Prostate gland (tissue), 2 donors: ENCODE measurements around the gene TXNRD3. TPM values are rescaled to one million over a fixed set of nuclear protein-coding genes. Genes with fewer than 3 reads are reported as not detected.

ENCODE experiments used
- DNase-seq: peaks from one replicate; pipeline ENCODE4 v3.0.0-alpha.2; 2019; ENCODE audit warnings: low spot score
- H3K27ac ChIP-seq, 2 donors: fragments of 200-600 bp; sonication (generic); 2 replicates each; pipeline ENCODE4 v1.5.1; 2017 to 2019
- H3K27me3 ChIP-seq: fragments of 200-600 bp; sonication (generic); replicated peaks from 2 replicates; pipeline ENCODE4 v1.5.1; 2019; ENCODE audit not compliant: insufficient read depth
- H3K36me3 ChIP-seq, 2 donors: fragments of 200-600 bp; sonication (generic); 1 replicate in 1 of 2; 2 replicates in 1 of 2; pipeline versions ENCODE4 v1.5.1 to v1.8.1; 2017 to 2019
- H3K4me1 ChIP-seq: fragments of 200-600 bp; sonication (generic); replicated peaks from 2 replicates; pipeline ENCODE4 v1.5.1; 2019
- H3K4me3 ChIP-seq, 2 donors: fragments of 200-600 bp; sonication (generic); 2 replicates each; pipeline ENCODE4 v1.5.1; 2017 to 2019
- H3K9me3 ChIP-seq: fragments of 200-600 bp; sonication (generic); 2 replicates; pipeline ENCODE4 v1.5.1; 2017
- CTCF ChIP-seq, 4 experiments: fragments of 200-600 bp in 2 of 4; fragments of 450-650 bp in 2 of 4; sonication (generic) in 2 of 4; IDR thresholded peaks; 1 replicate in 3 of 4; 2 replicates in 1 of 4; pipeline ENCODE4 v1.5.1; 2016 to 2019; ENCODE audit warnings: antibody characterized with exemption in 4 of 4, mild to moderate bottlenecking in 2 of 4, moderate library complexity in 2 of 4
- POLR2A ChIP-seq: fragments of 450-650 bp; IDR thresholded peaks from one replicate; pipeline ENCODE4 v1.6.1; 2016; ENCODE audit warnings: antibody characterized with exemption, mild to moderate bottlenecking
- POLR2AphosphoS5 ChIP-seq: sonication (generic); formaldehyde crosslinking; IDR thresholded peaks from one replicate; pipeline ENCODE4 v1.6.1; 2017; ENCODE audit warnings: antibody characterized with exemption
- WGBS: methylation state at CpG from one replicate; pipeline ENCODE4 v1.1.5; 2018; 5-methylcytosine and 5-hydroxymethylcytosine counted together
- intact Hi-C: fragments of 100-400 bp; cut with DNase I; formaldehyde crosslinking; loops from one replicate; pipeline ENCODE4 v1.14.2; 2022
- total RNA-seq, 2 donors: library from RNA; depleted of rRNA; stranded (reverse); fragments of >200 nt; gene quantifications; one replicate each; pipeline ENCODE4 v1.1.0, GENCODE V29; 2016

The TXNRD3 gene
- total RNA-seq, 2 donors from 2014 or later = 14.4 to 20.7 TPM

- DNase-seq = no peak
- no peak for TF ChIP-seq CTCF (IDR thresholded peaks at IDR 0.05)
- Histone ChIP-seq H3K36me3 (no peaks in the 10 kb centered on the region), H3K27ac (no peak overlapping the region), H3K4me3 (no peak overlapping the region), H3K4me1 (no peaks in the 10 kb centered on the region), H3K9me3 (no peaks in the 10 kb centered on the region), H3K27me3 (no peaks in the 10 kb centered on the region)
- intact Hi-C loops = no loop called here
- WGBS = 74% methylated on average over 8 of the region's 8 CpGs
These were observed 1.6 kb upstream of the TXNRD3 start for GRCh38 chr3:126656371-126657134.

- H3K4me3 ChIP-seq = no peak overlapping the region
- DNase-seq = no peak
- 94% methylated on average over 11 of the region's 11 CpGs for WGBS
- no peak for TF ChIP-seq CTCF (IDR thresholded peaks at IDR 0.05)
- intact Hi-C loops = no loop called here
- no peaks in the 10 kb centered on the region for H3K9me3 ChIP-seq
- no peaks in the 10 kb centered on the region for H3K4me1 ChIP-seq
- no peaks in the 10 kb centered on the region for H3K36me3 ChIP-seq
- no peak overlapping the region for H3K27ac ChIP-seq
- H3K27me3 ChIP-seq = no peaks in the 10 kb centered on the region
These were observed 963 bp upstream of the TXNRD3 start for GRCh38 chr3:126655887-126656286.

- Histone ChIP-seq H3K4me1 (no peaks in the 10 kb centered on the region), H3K4me3 (no peak overlapping the region), H3K27me3 (no peaks in the 10 kb centered on the region), H3K27ac (no peak overlapping the region), H3K9me3 (no peaks in the 10 kb centered on the region), H3K36me3 (no peaks in the 10 kb centered on the region)
- intact Hi-C loops = no loop called here
- 89% methylated on average over 2 of the region's 2 CpGs for WGBS
- no peak for TF ChIP-seq POLR2A
- no peak for TF ChIP-seq POLR2AphosphoS5
- no peak for TF ChIP-seq CTCF (IDR thresholded peaks at IDR 0.05)
- DNase-seq = no peak
These were observed 5.3 kb downstream of the TXNRD3 start for GRCh38 chr3:126649556-126650092.

- Histone ChIP-seq H3K9me3 (no peaks in the 10 kb centered on the region), H3K4me3 (no peak overlapping the region), H3K36me3 (no peaks in the 10 kb centered on the region), H3K4me1 (no peaks in the 10 kb centered on the region), H3K27ac (no peak overlapping the region), H3K27me3 (no peaks in the 10 kb centered on the region)
- TF ChIP-seq POLR2AphosphoS5 (no peak), POLR2A (no peak)
- WGBS = 34% methylated on average over 1 of the region's 1 CpG
- DNase-seq = no peak
- intact Hi-C loops = no loop called here
These were observed 8.2 kb downstream of the TXNRD3 start for GRCh38 chr3:126646674-126647073.

- WGBS = 84% methylated on average over 2 of the region's 2 CpGs
- no peak for DNase-seq
- H3K4me1 ChIP-seq = no peaks in the 10 kb centered on the region
- H3K36me3 ChIP-seq = no peaks in the 10 kb centered on the region
- H3K27me3 ChIP-seq = no peaks in the 10 kb centered on the region
- intact Hi-C loops = no loop called here
- H3K27ac ChIP-seq = no peak overlapping the region
- no peak overlapping the region for H3K4me3 ChIP-seq
- no peaks in the 10 kb centered on the region for H3K9me3 ChIP-seq
- no peak for TF ChIP-seq POLR2AphosphoS5
- no peak for TF ChIP-seq POLR2A
- no peak for TF ChIP-seq CTCF (IDR thresholded peaks at IDR 0.05)
These were observed 10.3 kb downstream of the TXNRD3 start for GRCh38 chr3:126644615-126645014.
